HG03097 (cell line): Measurements from ENCODE around the gene MCOLN2.
A peak's percentile ranks its signal among the peaks of the same experiment; 100 is the strongest.
"Not testable (repeated sequence)": the region's sequence is repeated elsewhere in the genome, so short reads cannot be mapped to it uniquely, and the experiment has no call there.

Experiments
- ATAC-seq: cut with Tn5 transposase; IDR thresholded peaks from one replicate; pipeline ENCODE4 v1.9.1; 2021; ENCODE audit not compliant: unreplicated experiment, low FRiP score

Gene MCOLN2

GRCh38 chr1:84986561-84986960, 10.4 kb downstream of the MCOLN2 start:
- ATAC-seq = not testable (repeated sequence)

GRCh38 chr1:84985365-84985764, 11.5 kb downstream of the MCOLN2 start:
- ATAC-seq = no peak

GRCh38 chr1:84982395-84982794, 14.5 kb downstream of the MCOLN2 start:
- no peak for ATAC-seq

DNA sequence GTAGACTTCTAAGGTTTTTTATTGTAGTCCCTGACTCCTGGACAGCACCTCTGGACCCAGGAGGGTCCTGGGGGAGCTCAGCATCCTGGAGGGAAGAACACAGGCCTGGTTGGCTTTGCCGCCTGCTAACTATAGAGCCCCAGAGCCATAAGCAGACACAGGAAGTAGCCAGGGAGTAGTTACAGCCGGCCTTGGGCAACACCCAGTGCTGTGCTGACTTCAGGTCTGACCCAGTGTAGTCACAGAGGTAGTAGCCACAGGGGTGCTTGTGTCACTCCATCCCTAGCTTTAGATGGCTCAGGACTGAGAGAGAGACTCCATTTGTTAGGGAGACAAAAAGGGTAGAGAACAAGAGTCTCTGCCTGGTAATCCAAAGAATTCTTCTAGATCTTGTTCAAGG, 21.9 kb downstream of the MCOLN2 start:
- no peak for ATAC-seq

DNA sequence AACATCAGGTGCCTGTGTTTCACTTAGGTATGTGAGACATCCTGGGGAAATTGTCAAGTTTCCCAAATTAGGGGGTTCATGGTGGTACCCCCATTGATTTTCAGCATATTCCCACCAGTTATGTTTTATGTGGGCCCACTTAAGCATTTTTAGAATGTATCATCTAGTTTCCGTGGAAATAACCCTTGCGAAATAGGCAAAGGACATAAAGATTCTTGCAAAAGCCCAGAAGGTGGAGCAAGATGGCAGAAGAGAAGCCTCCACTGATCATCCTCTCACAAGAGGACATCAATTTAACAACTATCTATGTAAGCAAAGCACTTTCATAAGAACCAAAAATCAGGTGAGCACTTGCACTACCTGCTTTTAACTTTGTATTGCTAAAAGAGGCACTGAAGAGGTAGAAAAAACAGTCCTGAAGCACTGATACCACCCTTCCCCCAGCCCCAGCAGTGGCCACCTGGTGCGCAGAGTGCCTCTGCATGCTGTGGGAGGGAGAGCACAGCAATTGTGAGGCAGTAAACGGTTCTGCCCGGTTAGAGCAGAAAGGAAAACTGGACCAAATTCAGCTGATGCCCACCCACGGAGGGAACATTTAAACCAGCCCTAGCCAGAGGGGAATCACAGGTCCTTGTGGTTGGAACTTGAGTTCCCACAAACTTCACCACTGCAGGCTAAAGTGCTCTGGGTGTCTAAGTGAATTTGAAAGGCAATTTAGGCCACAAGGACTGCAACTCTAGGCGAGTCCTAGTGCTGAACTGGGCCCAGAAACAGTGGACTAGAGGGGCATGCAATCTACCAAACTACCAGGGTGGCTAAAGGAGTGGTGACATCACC, 23.2 kb downstream of the MCOLN2 start:
- ATAC-seq = no peak

- ATAC-seq = peak; percentile 45
Observed at GRCh38 chr1:84972377-84972987, 24.4 kb downstream of the MCOLN2 start.

DNA sequence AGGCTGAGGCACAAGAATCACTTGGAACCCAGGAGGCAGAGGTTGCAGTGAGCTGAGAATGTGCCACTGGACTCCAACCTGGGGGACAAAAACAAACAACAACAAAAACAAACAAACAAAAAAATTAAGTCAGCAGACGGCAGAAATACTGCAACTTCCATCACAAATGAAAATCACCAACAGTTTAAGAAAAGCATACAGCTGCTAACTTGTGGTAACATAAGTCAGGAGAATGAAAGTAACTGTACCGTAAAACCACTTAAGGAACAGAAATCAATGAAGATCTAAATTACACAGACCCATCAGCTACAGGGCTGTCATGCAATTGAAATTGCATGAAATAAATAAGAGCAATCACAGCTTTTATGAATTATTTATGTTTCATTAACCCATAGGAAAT, 25.0 kb downstream of the MCOLN2 start:
- ATAC-seq = no peak

DNA sequence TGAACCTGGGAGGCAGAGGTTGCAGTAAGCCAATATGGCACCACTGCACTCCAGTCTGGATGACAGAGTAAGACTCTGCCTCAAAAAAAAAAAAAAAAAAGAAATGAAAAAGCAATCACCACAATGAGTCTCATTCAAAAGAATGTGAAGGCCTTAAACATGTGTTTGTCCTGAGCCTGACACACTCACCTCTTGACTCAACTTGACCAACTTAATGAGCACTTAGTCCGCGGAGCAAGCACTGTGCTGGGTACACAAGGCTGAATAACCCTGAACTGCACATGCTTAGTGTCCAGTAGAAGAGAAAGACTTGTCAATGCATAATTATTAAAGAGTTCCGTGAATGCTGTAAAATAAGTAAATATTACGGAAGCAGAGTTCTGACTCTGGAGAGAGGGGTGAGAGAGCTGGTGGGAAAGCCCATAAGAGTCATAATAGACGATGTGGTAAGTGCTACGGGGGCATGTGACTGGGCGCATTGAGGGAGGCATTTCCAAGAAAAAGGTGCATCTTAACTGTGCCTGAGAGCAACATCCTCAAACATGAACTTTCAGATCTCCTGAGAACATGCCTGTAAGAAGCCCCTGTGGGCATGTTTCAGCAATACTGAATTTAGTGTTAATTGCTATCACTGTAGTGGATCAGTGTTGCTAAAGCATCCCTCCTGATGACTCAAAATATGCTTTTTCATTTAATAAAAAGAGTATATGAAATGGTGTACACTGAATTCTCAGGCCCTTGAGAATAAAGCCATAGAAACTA, 27.2 kb downstream of the MCOLN2 start:
- peak; percentile 49 for ATAC-seq

- no peak for ATAC-seq
Observed at GRCh38 chr1:84968865-84969264, 28.0 kb downstream of the MCOLN2 start.

DNA sequence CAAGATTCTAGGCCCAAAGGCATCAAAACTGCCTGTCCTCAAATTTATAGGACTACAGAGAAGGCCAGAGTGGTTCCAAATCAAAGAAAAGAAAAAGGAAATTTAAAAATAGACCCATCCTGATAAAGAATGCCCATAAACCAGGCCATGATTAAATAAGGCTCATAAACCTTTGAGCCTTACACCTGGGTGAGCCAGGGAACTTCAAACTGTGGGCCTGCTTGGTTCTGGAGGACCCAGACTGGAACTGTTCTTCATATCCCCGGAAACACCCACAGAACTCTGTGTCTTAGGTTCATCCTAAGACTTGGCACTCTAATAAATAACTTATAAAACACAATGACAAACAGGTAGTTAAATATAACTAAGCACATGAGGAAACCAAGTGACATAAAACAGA, 28.8 kb downstream of the MCOLN2 start:
- ATAC-seq = no peak

GRCh38 chr1:84967666-84968065, 29.2 kb downstream of the MCOLN2 start:
- no peak for ATAC-seq

- ATAC-seq = no peak
Observed at GRCh38 chr1:84963021-84963420, 33.9 kb downstream of the MCOLN2 start.

GRCh38 chr1:84961316-84961715, 35.6 kb downstream of the MCOLN2 start:
- no peak for ATAC-seq

GRCh38 chr1:84960371-84960770, 36.5 kb downstream of the MCOLN2 start:
- ATAC-seq = no peak

DNA sequence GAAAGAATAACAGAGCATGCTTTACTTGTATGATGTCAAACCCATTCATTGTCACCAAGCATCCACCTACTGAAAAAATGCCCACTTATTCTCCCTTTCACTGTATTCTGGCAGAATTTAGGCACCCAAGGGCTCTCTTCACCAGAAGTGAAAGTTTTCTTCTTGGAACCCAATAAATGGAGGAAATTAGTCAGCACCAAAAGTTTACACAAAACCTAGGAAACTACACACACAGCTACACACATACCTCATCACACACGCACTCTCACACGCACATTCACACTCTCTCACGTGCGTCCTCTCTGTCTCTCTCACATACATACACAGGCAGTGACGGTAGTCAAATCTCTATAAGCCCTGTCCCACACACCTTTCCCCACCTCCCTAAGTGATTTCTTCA, 37.6 kb downstream of the MCOLN2 start:
- ATAC-seq = peak; percentile 87

GRCh38 chr1:84957966-84958365, 38.9 kb downstream of the MCOLN2 start:
- no peak for ATAC-seq

DNA sequence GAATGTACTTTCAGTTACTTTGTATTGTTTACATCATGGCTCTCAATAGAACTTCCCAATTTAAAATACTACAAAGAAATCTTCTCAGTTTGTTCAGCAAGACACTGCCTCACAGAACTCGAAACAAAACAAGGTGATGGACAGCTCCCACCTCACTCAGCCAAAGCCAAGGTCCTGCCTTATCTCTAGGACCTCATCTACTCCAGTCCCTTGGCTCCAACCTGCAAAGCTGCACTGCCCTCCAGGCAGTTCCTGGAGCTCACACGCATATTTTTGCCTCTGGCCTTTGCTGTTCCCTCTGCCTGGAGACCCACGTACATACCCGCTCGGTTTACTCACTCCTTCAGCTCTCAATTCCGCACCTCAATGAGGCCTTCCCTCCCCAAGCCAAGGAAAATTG, 40.3 kb downstream of the MCOLN2 start:
- no peak for ATAC-seq

- ATAC-seq = no peak
Observed at GRCh38 chr1:84956097-84956496, 40.8 kb downstream of the MCOLN2 start.

DNA sequence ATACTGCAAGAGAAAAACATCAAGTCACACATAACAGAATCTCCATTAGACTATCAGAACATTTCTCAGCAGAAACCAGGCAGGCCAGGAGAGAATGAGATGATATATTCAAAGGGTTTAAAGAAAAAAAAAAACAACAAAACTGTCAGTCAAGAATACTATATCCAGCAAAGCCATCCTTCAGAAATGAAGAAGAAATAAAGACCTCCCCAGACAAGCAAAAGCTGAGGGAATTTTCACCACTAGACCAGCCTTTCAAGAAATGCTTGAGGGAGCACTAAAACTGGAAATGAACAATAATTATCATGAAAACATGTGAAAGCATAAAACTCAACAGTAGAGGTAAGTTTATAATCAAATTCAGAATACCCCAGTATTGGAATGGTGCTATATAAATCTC, 47.2 kb downstream of the MCOLN2 start:
- ATAC-seq = no peak

DNA sequence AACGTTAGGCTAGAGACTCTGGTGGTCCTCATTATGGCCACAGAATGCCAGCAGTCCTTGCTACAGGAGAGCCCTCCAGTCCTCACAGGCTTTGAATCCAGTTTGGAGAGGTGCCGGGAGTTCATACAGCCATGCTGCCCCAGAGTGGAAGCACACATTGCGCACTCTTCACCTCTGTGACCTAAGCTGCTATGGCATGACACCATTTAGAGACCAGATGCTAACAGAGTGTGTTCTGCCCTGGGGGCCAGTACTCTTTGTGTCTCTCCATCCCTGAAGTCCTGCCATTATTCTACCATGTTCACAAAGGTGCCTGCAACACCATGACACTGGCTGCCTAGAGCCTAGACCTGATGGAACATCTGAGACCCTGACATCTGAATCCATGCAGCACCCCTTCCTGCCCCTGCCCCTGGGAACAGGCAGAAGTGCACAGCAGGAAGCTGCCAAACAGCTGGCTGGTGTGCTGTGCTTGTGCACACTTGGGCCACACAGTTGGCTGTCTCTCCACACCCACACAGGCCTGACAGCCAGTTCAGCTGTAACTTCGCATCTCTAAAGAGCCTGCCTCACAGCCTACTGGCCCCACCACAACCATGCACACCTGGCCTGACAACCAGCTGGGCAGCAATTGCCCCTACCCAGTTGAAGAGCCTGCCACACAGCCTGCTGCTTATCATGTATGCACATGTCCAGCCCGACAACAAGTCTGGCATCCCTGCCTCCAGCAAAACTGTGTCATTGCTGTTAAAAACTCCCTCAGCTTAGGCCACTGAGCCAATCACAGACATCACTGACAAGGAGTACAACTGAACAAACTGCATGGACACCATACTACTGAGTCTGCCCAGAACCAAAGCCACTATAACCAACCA, 49.1 kb downstream of the MCOLN2 start:
- ATAC-seq = no peak

DNA sequence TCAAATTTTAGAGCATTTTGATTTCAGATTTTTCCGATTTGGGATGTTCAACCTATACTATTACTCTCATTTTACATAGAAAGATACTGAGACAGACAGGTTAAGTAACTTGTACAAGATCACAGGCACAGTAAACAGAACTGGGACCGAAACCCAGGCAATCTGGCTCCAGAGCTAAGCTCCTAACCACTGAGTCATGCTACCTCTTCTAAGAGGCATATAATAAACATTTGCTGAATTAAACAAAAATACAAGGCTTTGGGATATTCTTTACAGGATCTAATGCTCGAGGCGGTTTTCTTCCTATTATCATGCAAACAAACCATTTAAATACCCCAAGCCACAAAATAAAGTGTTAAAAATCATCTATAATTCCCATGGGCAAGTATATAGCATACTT, 50.3 kb downstream of the MCOLN2 start:
- no peak for ATAC-seq
